WTC11 (cell line): Measurements from ENCODE around the gene CDNF.
"Not testable (repeated sequence)": the region's sequence is repeated elsewhere in the genome, so short reads cannot be mapped to it uniquely, and the experiment has no call there.

ENCODE experiments used
- ATF1 ChIP-seq: sonication (generic); formaldehyde crosslinking; IDR thresholded peaks from 2 replicates; pipeline ENCODE4 v1.8.1; 2023; ENCODE audit warnings: mild to moderate bottlenecking, moderate library complexity, missing genetic modification reagents
- ELF4 ChIP-seq: sonication (generic); formaldehyde crosslinking; IDR thresholded peaks from 2 replicates; pipeline ENCODE4 v1.8.1; 2022; ENCODE audit warnings: low read depth, mild to moderate bottlenecking, moderate library complexity, missing genetic modification reagents
- JUN ChIP-seq: sonication (generic); formaldehyde crosslinking; IDR thresholded peaks from 2 replicates; pipeline ENCODE4 v1.8.0; 2023; ENCODE audit warnings: mild to moderate bottlenecking, missing genetic modification reagents
- MAX ChIP-seq: sonication (generic); formaldehyde crosslinking; IDR thresholded peaks from 2 replicates; pipeline ENCODE4 v1.8.0; 2022; ENCODE audit warnings: mild to moderate bottlenecking, missing genetic modification reagents
- RORB ChIP-seq: fragments of 250-450 bp; sonication (Bioruptor Pico); IDR thresholded peaks from 2 replicates; pipeline ENCODE4 v1.9.0; 2021; ENCODE audit warnings: mild to moderate bottlenecking
- SP1 ChIP-seq: sonication (generic); formaldehyde crosslinking; conservative IDR thresholded peaks from 2 replicates; pipeline ENCODE4 v1.8.1; 2022; ENCODE audit warnings: missing genetic modification reagents
- TEAD1 ChIP-seq: sonication (generic); formaldehyde crosslinking; IDR thresholded peaks from 2 replicates; pipeline ENCODE4 v1.8.0; 2022; ENCODE audit warnings: mild to moderate bottlenecking, missing genetic modification reagents
- TEAD4 ChIP-seq: sonication (generic); formaldehyde crosslinking; IDR thresholded peaks from 2 replicates; pipeline ENCODE4 v1.8.0; 2022; ENCODE audit warnings: mild to moderate bottlenecking, missing genetic modification reagents
- ZNF416 ChIP-seq: fragments of 250-450 bp; sonication (Bioruptor Pico); IDR thresholded peaks from 2 replicates; pipeline ENCODE4 v1.9.0; 2021; ENCODE audit warnings: mild to moderate bottlenecking, inconsistent platforms
- ZNF671 ChIP-seq: fragments of 250-450 bp; sonication (Bioruptor Pico); IDR thresholded peaks from 2 replicates; pipeline ENCODE4 v1.8.0; 2021; ENCODE audit warnings: mild to moderate bottlenecking
- TF ChIP-seq, protein P1 (sequence below): fragments of 200-600 bp; IDR thresholded peaks from 2 replicates; pipeline ENCODE4 v1.8.0; 2022; ENCODE audit warnings: antibody characterized with exemption
- TF ChIP-seq, protein P2 (sequence below): sonication (generic); formaldehyde crosslinking; IDR thresholded peaks from 2 replicates; pipeline ENCODE4 v1.8.0; 2023; ENCODE audit warnings: mild to moderate bottlenecking, missing genetic modification reagents
- TF ChIP-seq, protein P3 (sequence below): sonication (generic); formaldehyde crosslinking; conservative IDR thresholded peaks from 2 replicates; pipeline ENCODE4 v1.8.1; 2022; ENCODE audit warnings: mild to moderate bottlenecking, missing genetic modification reagents

DNA sequence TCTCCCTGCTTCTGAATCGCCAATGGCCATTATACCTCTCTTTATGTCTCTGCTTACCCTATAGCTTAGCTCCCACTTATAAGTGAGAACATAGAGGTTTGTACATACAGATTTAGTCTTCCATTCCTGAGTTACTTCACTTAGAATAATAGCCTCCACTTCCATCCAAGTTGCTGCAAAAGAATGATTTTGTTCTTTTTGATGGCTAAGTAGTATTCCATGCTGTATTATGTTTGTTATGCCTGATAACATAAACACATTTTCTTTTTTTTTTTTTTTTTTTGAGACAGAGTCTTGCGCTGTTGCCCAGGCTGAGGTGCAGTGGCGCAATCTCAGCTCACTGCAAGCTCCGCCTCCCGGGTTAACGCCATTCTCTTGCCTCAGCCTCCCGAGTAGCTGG is 21.1 kb downstream of the CDNF start:
- not testable (repeated sequence) for TF ChIP-seq TEAD1 (CRISPR knock-in tag); TEAD4; JUN (CRISPR knock-in tag); SP1 (CRISPR knock-in tag); ATF1; ZNF416 (CRISPR knock-in tag); ZNF671 (CRISPR knock-in tag); MAX (CRISPR knock-in tag); ELF4 (CRISPR knock-in tag); RORB (CRISPR knock-in tag)
- TF ChIP-seq, protein P1, sequence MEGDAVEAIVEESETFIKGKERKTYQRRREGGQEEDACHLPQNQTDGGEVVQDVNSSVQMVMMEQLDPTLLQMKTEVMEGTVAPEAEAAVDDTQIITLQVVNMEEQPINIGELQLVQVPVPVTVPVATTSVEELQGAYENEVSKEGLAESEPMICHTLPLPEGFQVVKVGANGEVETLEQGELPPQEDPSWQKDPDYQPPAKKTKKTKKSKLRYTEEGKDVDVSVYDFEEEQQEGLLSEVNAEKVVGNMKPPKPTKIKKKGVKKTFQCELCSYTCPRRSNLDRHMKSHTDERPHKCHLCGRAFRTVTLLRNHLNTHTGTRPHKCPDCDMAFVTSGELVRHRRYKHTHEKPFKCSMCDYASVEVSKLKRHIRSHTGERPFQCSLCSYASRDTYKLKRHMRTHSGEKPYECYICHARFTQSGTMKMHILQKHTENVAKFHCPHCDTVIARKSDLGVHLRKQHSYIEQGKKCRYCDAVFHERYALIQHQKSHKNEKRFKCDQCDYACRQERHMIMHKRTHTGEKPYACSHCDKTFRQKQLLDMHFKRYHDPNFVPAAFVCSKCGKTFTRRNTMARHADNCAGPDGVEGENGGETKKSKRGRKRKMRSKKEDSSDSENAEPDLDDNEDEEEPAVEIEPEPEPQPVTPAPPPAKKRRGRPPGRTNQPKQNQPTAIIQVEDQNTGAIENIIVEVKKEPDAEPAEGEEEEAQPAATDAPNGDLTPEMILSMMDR = not testable (repeated sequence)
- TF ChIP-seq, protein P2, sequence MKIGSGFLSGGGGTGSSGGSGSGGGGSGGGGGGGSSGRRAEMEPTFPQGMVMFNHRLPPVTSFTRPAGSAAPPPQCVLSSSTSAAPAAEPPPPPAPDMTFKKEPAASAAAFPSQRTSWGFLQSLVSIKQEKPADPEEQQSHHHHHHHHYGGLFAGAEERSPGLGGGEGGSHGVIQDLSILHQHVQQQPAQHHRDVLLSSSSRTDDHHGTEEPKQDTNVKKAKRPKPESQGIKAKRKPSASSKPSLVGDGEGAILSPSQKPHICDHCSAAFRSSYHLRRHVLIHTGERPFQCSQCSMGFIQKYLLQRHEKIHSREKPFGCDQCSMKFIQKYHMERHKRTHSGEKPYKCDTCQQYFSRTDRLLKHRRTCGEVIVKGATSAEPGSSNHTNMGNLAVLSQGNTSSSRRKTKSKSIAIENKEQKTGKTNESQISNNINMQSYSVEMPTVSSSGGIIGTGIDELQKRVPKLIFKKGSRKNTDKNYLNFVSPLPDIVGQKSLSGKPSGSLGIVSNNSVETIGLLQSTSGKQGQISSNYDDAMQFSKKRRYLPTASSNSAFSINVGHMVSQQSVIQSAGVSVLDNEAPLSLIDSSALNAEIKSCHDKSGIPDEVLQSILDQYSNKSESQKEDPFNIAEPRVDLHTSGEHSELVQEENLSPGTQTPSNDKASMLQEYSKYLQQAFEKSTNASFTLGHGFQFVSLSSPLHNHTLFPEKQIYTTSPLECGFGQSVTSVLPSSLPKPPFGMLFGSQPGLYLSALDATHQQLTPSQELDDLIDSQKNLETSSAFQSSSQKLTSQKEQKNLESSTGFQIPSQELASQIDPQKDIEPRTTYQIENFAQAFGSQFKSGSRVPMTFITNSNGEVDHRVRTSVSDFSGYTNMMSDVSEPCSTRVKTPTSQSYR (CRISPR knock-in tag) = not testable (repeated sequence)
- TF ChIP-seq, protein P3, sequence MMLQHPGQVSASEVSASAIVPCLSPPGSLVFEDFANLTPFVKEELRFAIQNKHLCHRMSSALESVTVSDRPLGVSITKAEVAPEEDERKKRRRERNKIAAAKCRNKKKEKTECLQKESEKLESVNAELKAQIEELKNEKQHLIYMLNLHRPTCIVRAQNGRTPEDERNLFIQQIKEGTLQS (CRISPR knock-in tag) = not testable (repeated sequence)
